ENCODE results near the gene ZNF662. TPM values are rescaled to one million over a fixed set of nuclear protein-coding genes. Genes with fewer than 3 reads are reported as not detected.

The ZNF662 gene
- total RNA-seq, 2 experiments from 2014 or later = not detected

GRCh38 chr3:42908675-42909074, 2.7 kb downstream of the ZNF662 start:
- H3K9me3 ChIP-seq (ENCODE audit: low read length) = no peaks in the 10 kb centered on the region
- H4K20me1 ChIP-seq (ENCODE audit: insufficient read depth, low read length) = no peaks in the 10 kb centered on the region
- H3K9me2 ChIP-seq (ENCODE audit: insufficient read depth, low read length) = no peaks in the 10 kb centered on the region
- H3K36me3 ChIP-seq (ENCODE audit: insufficient read depth, low read length) = no peaks in the 10 kb centered on the region
- no peak overlapping the region for H3K4me3 ChIP-seq (ENCODE audit: low read depth, low read length, poor library complexity, severe bottlenecking)
- no peaks in the 10 kb centered on the region for H3K4me1 ChIP-seq (ENCODE audit: insufficient read depth, low read length, poor library complexity, severe bottlenecking)
- ChIA-PET POLR2A (no interaction called here), CTCF (ENCODE audit: unreplicated experiment) (no interaction called here)
- TF ChIP-seq EZH2phosphoT487 (IDR thresholded peaks at IDR 0.05; ENCODE audit: borderline replicate concordance, low read depth, low read length) (no peak), CTCF (conservative IDR thresholded peaks at IDR 0.05; ENCODE audit: low read length) (no peak)
- no peak overlapping the region for H3K27ac ChIP-seq (ENCODE audit: low read depth, low read length, poor library complexity, severe bottlenecking)
- no TSS peak for BruUV-seq (replicated peaks)
- no peak overlapping the region for H2AFZ ChIP-seq (ENCODE audit: low read length)
- no peaks in the 10 kb centered on the region for H3K79me2 ChIP-seq (ENCODE audit: insufficient read depth, low read depth, low read length)
- intact Hi-C loops (cut with micrococcal nuclease; ENCODE audit: unreplicated experiment) = no loop called here
- DNase-seq (ENCODE audit: low spot score) = no peak
- no peak overlapping the region for H3K4me2 ChIP-seq (ENCODE audit: low read length)

GRCh38 chr3:42911551-42911950, 5.6 kb downstream of the ZNF662 start:
- no peak overlapping the region for H3K4me3 ChIP-seq (ENCODE audit: low read depth, low read length, poor library complexity, severe bottlenecking)
- ChIA-PET POLR2A (no interaction called here), CTCF (ENCODE audit: unreplicated experiment) (no interaction called here)
- H3K9me2 ChIP-seq (ENCODE audit: insufficient read depth, low read length) = no peaks in the 10 kb centered on the region
- no peaks in the 10 kb centered on the region for H3K4me1 ChIP-seq (ENCODE audit: insufficient read depth, low read length, poor library complexity, severe bottlenecking)
- H3K9me3 ChIP-seq (ENCODE audit: low read length) = no peaks in the 10 kb centered on the region
- H2AFZ ChIP-seq (ENCODE audit: low read length) = no peak overlapping the region
- H4K20me1 ChIP-seq (ENCODE audit: insufficient read depth, low read length) = no peaks in the 10 kb centered on the region
- TF ChIP-seq EZH2phosphoT487 (IDR thresholded peaks at IDR 0.05; ENCODE audit: borderline replicate concordance, low read depth, low read length) = no peak
- no peak for TF ChIP-seq CTCF (conservative IDR thresholded peaks at IDR 0.05; ENCODE audit: low read length)
- DNase-seq (ENCODE audit: low spot score) = no peak
- no peak overlapping the region for H3K4me2 ChIP-seq (ENCODE audit: low read length)
- intact Hi-C loops (cut with micrococcal nuclease; ENCODE audit: unreplicated experiment) = no loop called here
- H3K27ac ChIP-seq (ENCODE audit: low read depth, low read length, poor library complexity, severe bottlenecking) = no peak overlapping the region
- H3K36me3 ChIP-seq (ENCODE audit: insufficient read depth, low read length) = no peaks in the 10 kb centered on the region
- BruUV-seq (replicated peaks) = no TSS peak
- no peaks in the 10 kb centered on the region for H3K79me2 ChIP-seq (ENCODE audit: insufficient read depth, low read depth, low read length)

GRCh38 chr3:42914771-42915515, 9.0 kb downstream of the ZNF662 start:
- Histone ChIP-seq H3K27ac (ENCODE audit: low read depth, low read length, poor library complexity, severe bottlenecking) (no peak overlapping the region), H4K20me1 (ENCODE audit: insufficient read depth, low read length) (no peaks in the 10 kb centered on the region), H3K4me2 (ENCODE audit: low read length) (no peak overlapping the region), H3K9me3 (ENCODE audit: low read length) (no peaks in the 10 kb centered on the region), H3K79me2 (ENCODE audit: insufficient read depth, low read depth, low read length) (no peaks in the 10 kb centered on the region), H3K4me3 (ENCODE audit: low read depth, low read length, poor library complexity, severe bottlenecking) (no peak overlapping the region), H3K36me3 (ENCODE audit: insufficient read depth, low read length) (no peaks in the 10 kb centered on the region), H2AFZ (ENCODE audit: low read length) (no peak overlapping the region), H3K9me2 (ENCODE audit: insufficient read depth, low read length) (no peaks in the 10 kb centered on the region), H3K4me1 (ENCODE audit: insufficient read depth, low read length, poor library complexity, severe bottlenecking) (no peaks in the 10 kb centered on the region)
- intact Hi-C loops (cut with micrococcal nuclease; ENCODE audit: unreplicated experiment) = no loop called here
- no peak for TF ChIP-seq CTCF (conservative IDR thresholded peaks at IDR 0.05; ENCODE audit: low read length)
- CTCF ChIA-PET (ENCODE audit: unreplicated experiment) = no interaction called here
- BruUV-seq (replicated peaks) = no TSS peak
- no peak for DNase-seq (ENCODE audit: low spot score)
- POLR2A ChIA-PET = no interaction called here

All from OCI-LY7 (cell line).